ENCODE measurements around the gene CHAT. TPM values are rescaled to one million over a fixed set of nuclear protein-coding genes. Genes with fewer than 3 reads are reported as not detected.

Gene CHAT
- total RNA-seq, 4 donors from 2014 or later, result not detected

DNA sequence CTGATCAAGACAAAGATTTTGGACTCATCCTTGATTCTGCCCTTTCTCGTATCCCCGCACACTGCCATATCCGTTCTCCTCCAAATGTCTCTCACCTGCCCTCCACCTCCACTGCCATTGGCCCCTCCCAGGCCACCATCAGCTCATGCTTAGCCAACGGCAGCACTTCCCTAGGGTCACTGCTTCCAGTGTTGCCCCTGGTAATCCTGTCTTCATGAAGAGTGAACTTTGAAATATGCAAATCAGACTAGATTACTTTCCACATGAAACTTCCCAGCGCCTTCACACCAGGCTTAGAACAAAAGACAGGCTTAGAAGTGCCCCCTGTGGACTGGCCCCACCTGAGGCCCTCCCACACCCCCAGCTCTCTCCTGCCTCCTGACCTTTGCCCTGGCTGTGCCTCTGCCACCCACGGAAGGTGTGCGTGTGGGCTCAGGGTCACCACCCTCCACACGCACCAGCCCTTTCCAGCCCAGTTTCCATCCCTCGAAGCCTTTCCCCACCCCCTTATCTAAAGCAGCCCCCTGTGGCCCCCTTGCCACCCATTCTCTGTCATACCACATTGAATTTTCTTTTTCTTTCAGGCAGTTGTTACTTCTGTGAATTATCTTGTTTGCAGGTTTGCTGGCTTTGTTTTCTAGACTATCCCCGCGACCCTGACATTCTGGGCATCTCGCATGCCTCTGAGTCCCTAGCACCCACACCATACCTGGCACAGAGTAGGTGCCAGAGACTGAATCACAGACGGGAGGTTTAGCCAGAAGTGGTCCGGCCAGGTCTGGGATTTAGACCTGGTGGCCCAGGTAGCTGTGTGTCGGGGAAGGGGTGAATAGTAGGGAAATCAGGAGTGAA, 38.8 kb downstream of the CHAT start:
- H3K36me3 ChIP-seq, result no peaks in the 10 kb centered on the region
- in situ Hi-C loops (cut with MboI; ENCODE audit: low sequenced_read_pairs in 4 of 4), result no loop called here
- ATAC-seq (no peak), DNase-seq (no peak)
- intact Hi-C loops (cut with DNase I; ENCODE audit: low total_unique reads), result no loop called here
- peaks cover 0 to 3% (median 0%) of the 10 kb centered on the region in 3 donors for H3K27me3 ChIP-seq
- no peak overlapping the region for H3K4me3 ChIP-seq
- H3K9me3 ChIP-seq, result no peaks in the 10 kb centered on the region
- no peaks in the 10 kb centered on the region for H3K4me1 ChIP-seq
- TF ChIP-seq, protein P1, sequence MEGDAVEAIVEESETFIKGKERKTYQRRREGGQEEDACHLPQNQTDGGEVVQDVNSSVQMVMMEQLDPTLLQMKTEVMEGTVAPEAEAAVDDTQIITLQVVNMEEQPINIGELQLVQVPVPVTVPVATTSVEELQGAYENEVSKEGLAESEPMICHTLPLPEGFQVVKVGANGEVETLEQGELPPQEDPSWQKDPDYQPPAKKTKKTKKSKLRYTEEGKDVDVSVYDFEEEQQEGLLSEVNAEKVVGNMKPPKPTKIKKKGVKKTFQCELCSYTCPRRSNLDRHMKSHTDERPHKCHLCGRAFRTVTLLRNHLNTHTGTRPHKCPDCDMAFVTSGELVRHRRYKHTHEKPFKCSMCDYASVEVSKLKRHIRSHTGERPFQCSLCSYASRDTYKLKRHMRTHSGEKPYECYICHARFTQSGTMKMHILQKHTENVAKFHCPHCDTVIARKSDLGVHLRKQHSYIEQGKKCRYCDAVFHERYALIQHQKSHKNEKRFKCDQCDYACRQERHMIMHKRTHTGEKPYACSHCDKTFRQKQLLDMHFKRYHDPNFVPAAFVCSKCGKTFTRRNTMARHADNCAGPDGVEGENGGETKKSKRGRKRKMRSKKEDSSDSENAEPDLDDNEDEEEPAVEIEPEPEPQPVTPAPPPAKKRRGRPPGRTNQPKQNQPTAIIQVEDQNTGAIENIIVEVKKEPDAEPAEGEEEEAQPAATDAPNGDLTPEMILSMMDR (IDR thresholded peaks at IDR 0.05 in 4 of 5, conservative IDR thresholded peaks at IDR 0.05 in 1 of 5), result no peak
- no peak for TF ChIP-seq POLR2A (IDR thresholded peaks at IDR 0.05)
- no peak overlapping the region for H3K27ac ChIP-seq

DNA sequence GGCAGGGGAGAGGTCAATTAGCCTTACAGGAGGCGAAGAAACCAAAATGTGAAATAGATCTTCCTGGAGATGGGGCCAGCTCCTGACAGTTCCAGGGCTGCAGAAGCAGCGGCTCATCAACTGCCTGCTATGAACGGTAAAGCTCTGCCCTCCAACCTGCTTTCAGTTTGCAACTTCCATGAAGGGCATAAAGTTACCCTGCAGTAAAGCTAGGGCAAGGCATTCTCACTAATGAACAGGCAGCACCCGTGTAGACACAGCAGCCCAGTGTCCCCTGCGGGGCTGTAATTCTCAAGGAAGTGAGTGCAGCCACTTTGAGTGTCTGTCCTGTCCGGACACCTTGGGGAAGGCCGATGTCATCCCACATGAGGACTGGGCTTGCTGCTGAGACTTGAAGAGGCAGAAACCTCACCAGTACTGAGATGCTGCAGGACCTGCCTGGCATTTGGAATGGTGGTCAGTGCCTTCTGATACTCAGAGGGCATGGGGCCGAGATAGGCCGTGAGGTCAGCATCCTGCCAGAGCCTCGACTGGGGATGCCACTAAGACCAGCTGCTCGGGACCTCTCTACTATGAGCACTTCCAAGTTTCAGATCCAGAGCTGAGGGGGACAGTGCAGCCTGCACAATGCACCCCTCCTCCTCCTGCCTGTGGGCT, 39.6 kb downstream of the CHAT start:
- Histone ChIP-seq H3K36me3 (no peaks in the 10 kb centered on the region), H3K27me3 (no peaks in the 10 kb centered on the region), H3K4me3 (no peak overlapping the region), H3K4me1 (no peaks in the 10 kb centered on the region), H3K9me3 (no peaks in the 10 kb centered on the region), H3K27ac (no peak overlapping the region)
- ATAC-seq (no peak), DNase-seq (no peak)
- intact Hi-C loops (cut with DNase I; ENCODE audit: low total_unique reads), result no loop called here
- TF ChIP-seq POLR2A (IDR thresholded peaks at IDR 0.05), result no peak
- TF ChIP-seq, protein P1 (IDR thresholded peaks at IDR 0.05 in 4 of 5, conservative IDR thresholded peaks at IDR 0.05 in 1 of 5), result no peak
- in situ Hi-C loops (cut with MboI; ENCODE audit: low sequenced_read_pairs in 4 of 4), result no loop called here

DNA sequence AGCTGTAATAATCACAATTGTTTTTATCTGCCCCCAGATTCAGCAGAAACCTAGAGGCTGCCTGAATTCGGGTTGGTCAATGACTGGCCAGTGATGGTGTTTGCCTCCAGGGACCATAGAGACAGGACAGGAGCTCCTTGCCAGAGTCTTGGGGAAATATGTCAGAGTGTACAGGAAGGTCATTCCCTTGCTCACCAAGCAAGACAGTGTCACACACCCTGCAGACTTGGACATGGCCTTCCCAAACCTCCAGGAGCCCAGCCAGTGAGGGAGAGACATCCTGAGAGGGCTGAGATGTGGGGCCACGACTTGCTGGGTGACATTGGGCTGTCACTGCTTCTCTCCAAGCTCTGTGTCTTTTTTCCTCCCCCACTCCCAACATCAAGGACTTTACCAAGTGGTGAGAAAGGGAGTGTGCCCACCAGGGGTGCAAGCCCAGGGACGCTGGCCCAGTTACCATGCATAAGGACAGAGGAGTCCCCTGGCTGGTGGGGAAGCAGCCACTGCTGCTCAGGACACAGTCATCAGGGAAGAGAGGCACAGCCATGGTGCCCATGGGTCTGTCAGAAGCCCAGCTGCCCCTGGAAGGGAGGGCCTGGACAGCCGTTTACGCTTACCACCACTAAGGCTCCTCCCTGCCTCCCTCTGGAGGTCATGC, 40.3 kb downstream of the CHAT start:
- Histone ChIP-seq H3K4me3 (no peak overlapping the region), H3K9me3 (no peaks in the 10 kb centered on the region), H3K36me3 (no peaks in the 10 kb centered on the region), H3K27me3 (no peaks in the 10 kb centered on the region), H3K4me1 (no peaks in the 10 kb centered on the region), H3K27ac (no peak overlapping the region)
- intact Hi-C loops (cut with DNase I; ENCODE audit: low total_unique reads) (no loop called here), in situ Hi-C loops (cut with MboI; ENCODE audit: low sequenced_read_pairs in 4 of 4) (no loop called here)
- no peak for DNase-seq
- TF ChIP-seq, protein P1 (IDR thresholded peaks at IDR 0.05 in 4 of 5, conservative IDR thresholded peaks at IDR 0.05 in 1 of 5), result no peak
- TF ChIP-seq POLR2A (IDR thresholded peaks at IDR 0.05), result no peak
- no peak for ATAC-seq

DNA sequence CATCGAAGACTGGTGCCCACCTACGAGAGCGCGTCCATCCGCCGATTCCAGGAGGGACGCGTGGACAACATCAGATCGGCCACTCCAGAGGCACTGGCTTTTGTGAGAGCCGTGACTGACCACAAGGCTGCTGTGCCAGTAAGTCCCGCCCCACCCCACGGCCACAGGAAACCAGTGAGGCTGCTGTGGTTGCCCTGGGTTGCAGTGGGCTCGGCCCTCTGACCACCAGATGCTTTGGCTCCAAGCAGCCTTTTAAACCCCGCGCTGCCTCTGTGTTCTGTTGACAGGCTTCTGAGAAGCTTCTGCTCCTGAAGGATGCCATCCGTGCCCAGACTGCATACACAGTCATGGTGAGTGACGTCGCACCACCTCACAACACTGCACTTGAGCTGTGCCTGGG, 41.3 kb downstream of the CHAT start:
- no peak for DNase-seq
- no peak overlapping the region for H3K27ac ChIP-seq
- H3K4me1 ChIP-seq, result no peaks in the 10 kb centered on the region
- no peak overlapping the region for H3K4me3 ChIP-seq
- TF ChIP-seq, protein P1 (IDR thresholded peaks at IDR 0.05 in 4 of 5, conservative IDR thresholded peaks at IDR 0.05 in 1 of 5), result no peak
- no peak for TF ChIP-seq POLR2A (IDR thresholded peaks at IDR 0.05)
- no peaks in the 10 kb centered on the region for H3K36me3 ChIP-seq
- H3K9me3 ChIP-seq, result no peaks in the 10 kb centered on the region
- ATAC-seq, result no peak
- H3K27me3 ChIP-seq, result no peaks in the 10 kb centered on the region
- intact Hi-C loops (cut with DNase I; ENCODE audit: low total_unique reads) (no loop called here), in situ Hi-C loops (cut with MboI; ENCODE audit: low sequenced_read_pairs in 4 of 4) (no loop called here)

Data from gastrocnemius medialis (tissue), 4 donors.